ENCODE results near the gene AFDN. TPM values are rescaled to one million over a fixed set of nuclear protein-coding genes. Genes with fewer than 3 reads are reported as not detected.

AFDN gene
- total RNA-seq, 1 experiment from 2014 or later: 108 TPM

DNA sequence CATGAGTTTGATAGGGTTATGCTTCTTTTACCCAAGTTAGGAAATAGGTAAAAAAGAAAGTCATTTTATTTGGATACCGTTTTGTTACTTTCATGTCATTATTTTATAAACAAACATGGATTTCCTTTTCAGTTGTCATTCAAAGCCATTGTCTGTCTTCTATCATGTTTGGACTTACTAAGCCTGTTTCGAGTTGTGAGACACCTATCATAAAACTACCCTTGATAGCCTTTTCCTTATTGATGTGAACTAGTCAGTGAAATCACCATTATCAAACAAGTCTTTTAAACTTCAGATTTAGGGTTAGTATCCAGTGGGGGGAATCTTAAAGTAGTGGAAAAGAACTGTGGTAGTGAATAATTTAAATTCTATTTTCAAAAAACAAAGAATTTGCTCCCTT is 85.8 kb downstream of the AFDN start:
- Histone ChIP-seq H3K79me2 (ENCODE audit: low read depth) (no peaks in the 10 kb centered on the region), H4K20me1 (ENCODE audit: insufficient read depth) (peaks cover 6% of the 10 kb centered on the region), H3K4me1 (replicated peaks; ENCODE audit: insufficient read depth) (no peaks in the 10 kb centered on the region), H3K4me2 (no peak overlapping the region), H3K9me2 (ENCODE audit: insufficient read depth) (no peaks in the 10 kb centered on the region), H3K36me3 (ENCODE audit: low read depth) (peaks cover 27% of the 10 kb centered on the region), H2AFZ (no peak overlapping the region), H3K27ac (no peak overlapping the region), H3F3A (ENCODE audit: insufficient read depth, low read depth) (peaks cover 6% of the 10 kb centered on the region; the same call in 1 of the 2 replicates), H3K27me3 (ENCODE audit: insufficient read depth, low read depth) (no peaks in the 10 kb centered on the region), H3K9me3 (ENCODE audit: insufficient read depth, low read depth) (no peaks in the 10 kb centered on the region), H3K4me3 (no peak overlapping the region)
- POLR2A ChIA-PET (ENCODE audit: unreplicated experiment): no interaction called here
- DNase-seq: no peak
- TF ChIP-seq EZH2 (IDR thresholded peaks at IDR 0.05; ENCODE audit: low read depth): no peak
- TF ChIP-seq, protein P1, sequence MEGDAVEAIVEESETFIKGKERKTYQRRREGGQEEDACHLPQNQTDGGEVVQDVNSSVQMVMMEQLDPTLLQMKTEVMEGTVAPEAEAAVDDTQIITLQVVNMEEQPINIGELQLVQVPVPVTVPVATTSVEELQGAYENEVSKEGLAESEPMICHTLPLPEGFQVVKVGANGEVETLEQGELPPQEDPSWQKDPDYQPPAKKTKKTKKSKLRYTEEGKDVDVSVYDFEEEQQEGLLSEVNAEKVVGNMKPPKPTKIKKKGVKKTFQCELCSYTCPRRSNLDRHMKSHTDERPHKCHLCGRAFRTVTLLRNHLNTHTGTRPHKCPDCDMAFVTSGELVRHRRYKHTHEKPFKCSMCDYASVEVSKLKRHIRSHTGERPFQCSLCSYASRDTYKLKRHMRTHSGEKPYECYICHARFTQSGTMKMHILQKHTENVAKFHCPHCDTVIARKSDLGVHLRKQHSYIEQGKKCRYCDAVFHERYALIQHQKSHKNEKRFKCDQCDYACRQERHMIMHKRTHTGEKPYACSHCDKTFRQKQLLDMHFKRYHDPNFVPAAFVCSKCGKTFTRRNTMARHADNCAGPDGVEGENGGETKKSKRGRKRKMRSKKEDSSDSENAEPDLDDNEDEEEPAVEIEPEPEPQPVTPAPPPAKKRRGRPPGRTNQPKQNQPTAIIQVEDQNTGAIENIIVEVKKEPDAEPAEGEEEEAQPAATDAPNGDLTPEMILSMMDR (conservative IDR thresholded peaks at IDR 0.05): no peak
- no TSS peak for BruUV-seq (replicated peaks)
- intact Hi-C loops (cut with micrococcal nuclease; ENCODE audit: unreplicated experiment): no loop called here
- CTCF ChIA-PET: no interaction called here

DNA sequence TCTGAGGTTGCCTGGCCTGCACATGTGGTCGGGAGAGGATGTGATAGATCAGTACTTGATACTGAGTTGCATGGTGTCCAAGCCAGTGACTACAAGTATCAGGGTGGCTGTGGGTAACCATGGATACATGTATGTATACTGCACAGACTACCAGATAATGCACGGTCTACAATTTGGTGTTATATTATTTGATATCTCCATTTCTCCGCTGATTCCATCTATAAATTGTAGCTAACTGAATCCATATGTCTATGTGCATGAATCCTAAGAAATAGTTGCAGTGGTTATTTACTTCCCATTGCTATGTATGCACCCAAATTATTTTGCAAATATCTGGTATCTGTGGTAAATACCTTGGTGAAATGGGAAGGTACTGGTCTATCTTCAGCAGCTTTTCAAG is 87.0 kb downstream of the AFDN start:
- POLR2A ChIA-PET (ENCODE audit: unreplicated experiment): no interaction called here
- Histone ChIP-seq H3K9me2 (ENCODE audit: insufficient read depth) (no peaks in the 10 kb centered on the region), H3K79me2 (ENCODE audit: low read depth) (no peaks in the 10 kb centered on the region), H3K9me3 (ENCODE audit: insufficient read depth, low read depth) (no peaks in the 10 kb centered on the region), H3K4me3 (no peak overlapping the region), H3F3A (ENCODE audit: insufficient read depth, low read depth) (no peaks in the 10 kb centered on the region), H3K27ac (no peak overlapping the region), H2AFZ (no peak overlapping the region), H4K20me1 (ENCODE audit: insufficient read depth) (peaks cover 4% of the 10 kb centered on the region; the same call in 1 of the 2 replicates), H3K27me3 (ENCODE audit: insufficient read depth, low read depth) (no peaks in the 10 kb centered on the region), H3K4me2 (no peak overlapping the region), H3K36me3 (ENCODE audit: low read depth) (peaks cover 37% of the 10 kb centered on the region), H3K4me1 (replicated peaks; ENCODE audit: insufficient read depth) (no peaks in the 10 kb centered on the region)
- no peak for DNase-seq
- no peak for TF ChIP-seq EZH2 (IDR thresholded peaks at IDR 0.05; ENCODE audit: low read depth)
- TF ChIP-seq, protein P1 (conservative IDR thresholded peaks at IDR 0.05): no peak
- intact Hi-C loops (cut with micrococcal nuclease; ENCODE audit: unreplicated experiment): no loop called here
- CTCF ChIA-PET: no interaction called here
- BruUV-seq (replicated peaks): no TSS peak

DNA sequence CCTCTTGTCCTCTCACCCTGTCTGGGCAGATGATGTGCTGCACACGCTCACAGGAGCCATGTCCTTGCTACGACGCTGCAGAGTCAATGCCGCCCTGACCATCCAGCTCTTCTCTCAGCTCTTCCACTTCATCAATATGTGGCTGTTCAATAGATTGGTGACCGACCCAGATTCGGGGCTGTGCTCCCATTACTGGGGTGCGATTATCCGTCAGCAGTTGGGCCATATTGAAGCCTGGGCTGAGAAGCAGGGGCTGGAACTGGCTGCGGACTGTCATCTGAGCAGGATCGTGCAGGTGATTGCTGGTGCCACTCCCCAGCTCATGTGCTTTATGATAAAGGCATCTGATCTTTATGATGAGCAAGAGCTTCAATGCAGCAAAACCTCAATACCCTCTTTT is 88.4 kb downstream of the AFDN start:
- Histone ChIP-seq H3K79me2 (ENCODE audit: low read depth) (no peaks in the 10 kb centered on the region), H3K4me2 (no peak overlapping the region), H3F3A (ENCODE audit: insufficient read depth, low read depth) (no peaks in the 10 kb centered on the region), H3K27me3 (ENCODE audit: insufficient read depth, low read depth) (no peaks in the 10 kb centered on the region), H3K36me3 (ENCODE audit: low read depth) (peaks cover 33% of the 10 kb centered on the region), H2AFZ (no peak overlapping the region), H3K4me3 (no peak overlapping the region), H4K20me1 (ENCODE audit: insufficient read depth) (0 out of 2 replicates have a peak, but pooled peaks cover 4% of the 10 kb centered on the region), H3K9me3 (ENCODE audit: insufficient read depth, low read depth) (no peaks in the 10 kb centered on the region), H3K9me2 (ENCODE audit: insufficient read depth) (no peaks in the 10 kb centered on the region), H3K27ac (no peak overlapping the region), H3K4me1 (replicated peaks; ENCODE audit: insufficient read depth) (no peaks in the 10 kb centered on the region)
- TF ChIP-seq EZH2 (IDR thresholded peaks at IDR 0.05; ENCODE audit: low read depth): no peak
- TF ChIP-seq, protein P1 (conservative IDR thresholded peaks at IDR 0.05): no peak
- intact Hi-C loops (cut with micrococcal nuclease; ENCODE audit: unreplicated experiment): no loop called here
- no TSS peak for BruUV-seq (replicated peaks)
- CTCF ChIA-PET: no interaction called here
- no peak for DNase-seq
- POLR2A ChIA-PET (ENCODE audit: unreplicated experiment): no interaction called here

Measured in PC-9 (cell line).